ENCODE results near the gene XIST. TPM values are rescaled to one million over a fixed set of nuclear protein-coding genes. Genes with fewer than 3 reads are reported as not detected.
"Not testable (repeated sequence)": the region's sequence is repeated elsewhere in the genome, so short reads cannot be mapped to it uniquely, and the experiment has no call there.

The XIST gene
- total RNA-seq, 1 experiment from 2014 or later, result not detected

DNA sequence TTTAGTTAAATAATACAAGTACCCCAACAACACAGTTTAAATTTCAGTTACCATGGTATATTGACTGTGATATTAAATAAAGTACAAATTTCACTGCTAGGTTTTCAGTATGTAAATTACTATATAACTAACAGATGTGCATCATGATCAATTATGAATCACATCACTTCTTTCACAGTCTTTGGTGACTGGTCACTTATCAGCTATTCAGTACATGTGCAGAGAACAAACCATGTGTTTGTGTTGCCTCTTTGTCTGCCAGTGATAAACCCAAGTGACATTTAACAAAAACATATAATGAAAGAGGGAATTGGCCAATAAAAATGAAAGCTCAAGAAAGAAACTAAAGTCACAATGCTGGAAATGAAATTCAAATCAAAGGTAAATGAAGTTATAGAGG lies 40.3 kb downstream of the XIST start:
- no peak overlapping the region for H3K4me3 ChIP-seq (ENCODE audit: insufficient read depth, low read depth, low read length)
- H3K36me3 ChIP-seq (replicated peaks; ENCODE audit: control insufficient read depth, insufficient read depth, low read length), result no peaks in the 10 kb centered on the region
- no peaks in the 10 kb centered on the region for H3K27me3 ChIP-seq (ENCODE audit: control insufficient read depth, insufficient read depth, low read length)
- DNase-seq, result no peak

DNA sequence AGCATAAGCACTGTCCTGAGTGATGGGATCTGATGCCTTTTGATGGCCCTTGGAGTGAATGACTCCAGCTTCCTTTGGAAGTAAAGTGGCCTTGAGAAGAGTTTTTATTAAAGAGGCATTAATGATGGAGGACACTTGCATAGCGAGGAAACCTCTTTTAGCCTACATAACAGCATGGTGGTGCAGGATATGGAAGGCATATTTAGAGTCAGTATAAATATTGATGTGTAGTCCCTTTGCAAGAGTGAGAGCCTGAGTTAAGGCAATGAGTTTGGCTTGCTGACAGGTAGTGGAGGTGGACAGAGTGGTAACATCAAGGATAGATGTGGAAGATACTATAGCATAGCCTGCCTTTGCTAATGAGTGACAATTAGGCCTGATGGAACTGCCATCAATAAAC lies 48.4 kb downstream of the XIST start:
- not testable (repeated sequence) for H3K36me3 ChIP-seq (replicated peaks; ENCODE audit: control insufficient read depth, insufficient read depth, low read length); DNase-seq; H3K4me3 ChIP-seq (ENCODE audit: insufficient read depth, low read depth, low read length); H3K27me3 ChIP-seq (ENCODE audit: control insufficient read depth, insufficient read depth, low read length)

DNA sequence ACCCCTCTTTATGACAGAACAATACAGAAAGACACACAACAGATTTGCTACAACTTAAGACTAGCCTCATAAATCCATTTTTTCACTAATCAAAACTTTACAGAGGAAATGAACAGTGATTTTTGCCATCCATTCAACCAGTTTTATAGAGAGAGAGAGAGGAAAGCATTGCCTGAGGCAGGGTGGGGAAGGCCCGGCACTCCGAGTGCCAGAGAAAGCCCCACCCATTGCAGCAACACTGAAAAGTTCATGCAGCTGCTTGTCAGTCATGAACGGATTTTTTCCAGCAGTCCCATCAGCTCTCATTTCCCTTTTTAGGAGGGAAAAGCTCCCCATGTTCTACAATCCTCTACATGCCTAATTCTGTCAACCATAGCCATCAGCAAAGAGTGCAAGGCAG lies 52.6 kb downstream of the XIST start:
- H3K36me3 ChIP-seq (replicated peaks; ENCODE audit: control insufficient read depth, insufficient read depth, low read length), result no peaks in the 10 kb centered on the region
- no peak overlapping the region for H3K4me3 ChIP-seq (ENCODE audit: insufficient read depth, low read depth, low read length)
- DNase-seq, result no peak
- H3K27me3 ChIP-seq (ENCODE audit: control insufficient read depth, insufficient read depth, low read length), result no peaks in the 10 kb centered on the region

DNA sequence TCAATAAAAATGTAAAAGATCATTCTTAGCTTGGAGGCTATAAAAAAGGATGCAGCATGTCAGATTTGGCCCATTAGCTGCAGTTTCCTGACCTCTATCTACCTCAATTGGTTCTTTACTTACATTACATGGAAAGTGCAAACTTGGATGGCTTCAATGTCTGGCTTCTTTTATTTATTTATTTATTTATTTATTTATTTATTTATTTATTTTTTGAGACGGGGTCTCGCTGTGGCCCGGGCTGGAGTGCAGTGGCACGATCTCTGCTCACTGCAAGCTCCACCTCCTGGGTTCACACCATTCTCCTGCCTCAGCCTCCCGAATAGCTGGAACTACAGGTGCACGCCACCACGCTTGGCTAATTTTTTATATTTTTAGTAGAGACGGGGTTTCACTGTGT lies 60.0 kb downstream of the XIST start:
- not testable (repeated sequence) for H3K4me3 ChIP-seq (ENCODE audit: insufficient read depth, low read depth, low read length); H3K36me3 ChIP-seq (replicated peaks; ENCODE audit: control insufficient read depth, insufficient read depth, low read length); H3K27me3 ChIP-seq (ENCODE audit: control insufficient read depth, insufficient read depth, low read length); DNase-seq

DNA sequence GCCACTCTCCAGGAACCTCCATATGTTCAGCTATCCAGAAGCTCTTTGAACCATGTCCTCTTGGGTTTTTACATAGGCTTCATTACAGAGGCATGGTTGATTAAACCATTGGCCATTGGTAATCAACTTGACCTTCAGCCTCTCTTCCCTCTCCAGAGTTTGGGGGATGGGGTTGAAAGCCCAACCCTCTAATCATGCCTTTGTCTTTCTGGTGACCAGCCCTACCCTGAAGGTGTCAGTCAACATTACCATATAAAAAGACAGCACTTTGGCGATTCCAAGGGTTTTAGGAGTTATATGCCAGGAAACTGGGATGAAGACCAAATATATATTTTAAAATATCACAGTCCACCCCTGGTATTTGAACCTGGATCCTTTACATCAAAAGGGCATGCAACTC lies 67.0 kb downstream of the XIST start:
- DNase-seq, result peak; percentile 13
- Histone ChIP-seq H3K4me3 (ENCODE audit: insufficient read depth, low read depth, low read length) (no peak overlapping the region), H3K27me3 (ENCODE audit: control insufficient read depth, insufficient read depth, low read length) (no peaks in the 10 kb centered on the region), H3K36me3 (replicated peaks; ENCODE audit: control insufficient read depth, insufficient read depth, low read length) (no peaks in the 10 kb centered on the region)

All from H7 (cell line).